ENCODE results near the gene KCNH3.

GRCh38 chr12:49539406-49540228 is 787 bp downstream of the KCNH3 start:
- TF ChIP-seq GATA2 (IDR thresholded peaks at IDR 0.05; ENCODE audit: low read depth, low read length) (no peak; the same call in 1 of the 2 replicates), GATA3 (IDR thresholded peaks at IDR 0.05; ENCODE audit: low read depth, low read length) (no peak)
